HEK293T (cell line): ENCODE results near the gene GFRA3.

ENCODE experiments used
- CTCF ChIA-PET: fragments of 350-600 bp; formaldehyde crosslinking; extraction: SDS; loops from one replicate; lab custom pipeline; 2021; ENCODE audit warnings: antibody characterized with exemption, inconsistent platforms; lab: Yijun Ruan, JAX
- POLR2A ChIA-PET: fragments of 350-600 bp; formaldehyde crosslinking; extraction: SDS; loops from one replicate; lab custom pipeline; 2020; ENCODE audit warnings: antibody characterized with exemption, inconsistent platforms; lab: Yijun Ruan, JAX
- DNase-seq: peaks from one replicate; pipeline ENCODE4 v3.0.0; 2012; ENCODE audit warnings: mixed read lengths; ENCODE audit errors: extremely low spot score
- ARNT ChIP-seq: fragments of 450-650 bp; IDR thresholded peaks from 2 replicates; pipeline ENCODE4 v1.6.1; 2017; ENCODE audit warnings: mild to moderate bottlenecking
- BHLHE40 ChIP-seq: fragments of 450-650 bp; IDR thresholded peaks from 2 replicates; pipeline ENCODE4 v1.6.1; 2016; ENCODE audit warnings: mild to moderate bottlenecking, moderate library complexity, borderline replicate concordance
- CTBP1 ChIP-seq: fragments of 450-650 bp; IDR thresholded peaks from 2 replicates; pipeline ENCODE4 v1.6.1; 2016; ENCODE audit warnings: borderline replicate concordance
- ELF4 ChIP-seq: fragments of 450-650 bp; IDR thresholded peaks from 2 replicates; pipeline ENCODE4 v1.6.1; 2017; ENCODE audit warnings: antibody characterized with exemption
- FOXA1 ChIP-seq: fragments of 450-650 bp; IDR thresholded peaks from 2 replicates; pipeline ENCODE4 v1.6.1; 2016; ENCODE audit warnings: mild to moderate bottlenecking
- FOXK2 ChIP-seq: fragments of 450-650 bp; IDR thresholded peaks from 2 replicates; pipeline ENCODE4 v1.6.1; 2016; ENCODE audit warnings: mild to moderate bottlenecking
- FOXM1 ChIP-seq: fragments of 450-650 bp; IDR thresholded peaks from 2 replicates; pipeline ENCODE4 v1.6.1; 2017; ENCODE audit warnings: mild to moderate bottlenecking, borderline replicate concordance
- HDGF ChIP-seq: fragments of 450-650 bp; IDR thresholded peaks from 2 replicates; pipeline ENCODE4 v1.6.1; 2017; ENCODE audit warnings: antibody characterized with exemption, borderline replicate concordance
- L3MBTL2 ChIP-seq: fragments of 450-650 bp; conservative IDR thresholded peaks from 2 replicates; pipeline ENCODE4 v1.6.1; 2016; ENCODE audit warnings: mild to moderate bottlenecking
- LEF1 ChIP-seq: fragments of 450-650 bp; IDR thresholded peaks from 2 replicates; pipeline ENCODE4 v1.6.1; 2017; ENCODE audit warnings: mild to moderate bottlenecking, borderline replicate concordance
- NFRKB ChIP-seq: fragments of 450-650 bp; IDR thresholded peaks from 2 replicates; pipeline ENCODE4 v1.6.1; 2016; ENCODE audit warnings: mild to moderate bottlenecking, moderate library complexity
- SP1 ChIP-seq: fragments of 450-650 bp; IDR thresholded peaks from 2 replicates; pipeline ENCODE4 v1.6.1; 2017
- SUZ12 ChIP-seq: fragments of 450-650 bp; IDR thresholded peaks from 2 replicates; pipeline ENCODE4 v1.6.1; 2016; ENCODE audit warnings: mild to moderate bottlenecking
- TARDBP ChIP-seq: fragments of 450-650 bp; IDR thresholded peaks from 2 replicates; pipeline ENCODE4 v1.6.1; 2016
- ZNF384 ChIP-seq: fragments of 450-650 bp; IDR thresholded peaks from 2 replicates; pipeline ENCODE4 v1.6.1; 2016
- TF ChIP-seq, protein P1 (sequence below): fragments of 450-650 bp; IDR thresholded peaks from 2 replicates; pipeline ENCODE4 v1.6.1; 2016

GFRA3 gene

DNA sequence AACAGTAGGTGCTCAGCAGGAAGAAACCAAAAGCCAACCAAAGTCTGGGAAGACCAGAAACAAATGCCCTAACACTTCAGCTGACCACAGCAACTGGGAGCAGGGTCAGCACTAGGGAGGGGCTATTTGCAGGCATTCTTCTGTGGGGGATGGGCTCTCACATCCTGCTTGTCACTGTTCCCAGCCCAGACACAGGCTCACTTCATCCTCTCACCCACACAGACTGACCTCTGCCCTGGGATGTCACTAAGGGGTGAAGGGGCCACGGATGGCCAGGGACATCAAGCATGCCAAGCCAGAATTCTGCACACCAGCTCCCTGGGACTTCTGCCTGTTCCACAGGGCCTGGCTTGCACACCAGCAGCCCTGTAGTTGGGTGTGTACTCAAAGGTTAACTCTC lies 28.7 kb downstream of the GFRA3 start:
- POLR2A ChIA-PET = interaction anchor here (1.2 kb wide), 1 partner anchor 92 kb away, joined by 4 read pairs; the partner anchor contains the start of gene FAM53C
- DNase-seq = no peak
- no peak for TF ChIP-seq LEF1
- TF ChIP-seq FOXA1 = no peak
- TF ChIP-seq FOXM1 = no peak
- TF ChIP-seq SP1 = no peak
- TF ChIP-seq, protein P1, sequence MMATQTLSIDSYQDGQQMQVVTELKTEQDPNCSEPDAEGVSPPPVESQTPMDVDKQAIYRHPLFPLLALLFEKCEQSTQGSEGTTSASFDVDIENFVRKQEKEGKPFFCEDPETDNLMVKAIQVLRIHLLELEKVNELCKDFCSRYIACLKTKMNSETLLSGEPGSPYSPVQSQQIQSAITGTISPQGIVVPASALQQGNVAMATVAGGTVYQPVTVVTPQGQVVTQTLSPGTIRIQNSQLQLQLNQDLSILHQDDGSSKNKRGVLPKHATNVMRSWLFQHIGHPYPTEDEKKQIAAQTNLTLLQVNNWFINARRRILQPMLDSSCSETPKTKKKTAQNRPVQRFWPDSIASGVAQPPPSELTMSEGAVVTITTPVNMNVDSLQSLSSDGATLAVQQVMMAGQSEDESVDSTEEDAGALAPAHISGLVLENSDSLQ = no peak
- no peak for TF ChIP-seq HDGF
- no peak for TF ChIP-seq TARDBP
- no peak for TF ChIP-seq L3MBTL2
- no peak for TF ChIP-seq ELF4
- no peak for TF ChIP-seq FOXK2
- no peak for TF ChIP-seq SUZ12
- no peak for TF ChIP-seq NFRKB
- TF ChIP-seq BHLHE40 = no peak
- no peak for TF ChIP-seq CTBP1
- no peak for TF ChIP-seq ARNT
- CTCF ChIA-PET = no interaction called here

DNA sequence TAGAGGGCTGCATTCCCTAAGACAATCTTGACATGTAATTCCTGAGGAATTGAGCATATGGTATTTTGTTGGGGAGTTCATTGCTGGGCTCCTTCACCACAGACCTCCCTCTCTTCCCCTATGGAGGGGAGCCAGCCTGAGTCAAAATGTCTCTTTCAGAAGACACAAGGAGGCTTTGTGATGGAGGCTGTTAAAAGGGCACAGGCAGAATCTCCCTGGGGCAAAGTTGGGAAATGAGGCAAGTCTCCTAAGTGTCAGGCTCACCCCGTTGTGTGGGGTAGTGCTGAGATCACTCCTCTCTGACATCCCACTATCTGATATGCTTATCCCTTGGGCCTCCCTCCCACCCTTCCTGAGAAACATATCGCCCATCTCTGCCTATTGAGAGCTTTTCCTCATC lies 30.6 kb downstream of the GFRA3 start:
- ChIA-PET CTCF (interaction anchor here (0.7 to 1.8 kb wide), 3 partner anchors 13 to 108 kb away, joined by 3 to 5 read pairs (median 4); partner anchors contain the start of gene KDM3B), POLR2A (interaction anchor here (0.7 to 1.3 kb wide), 3 partner anchors 10 to 88 kb away, joined by 3 to 4 read pairs (median 4); partner anchors contain the start of genes CDC25C and KIF20A)
- DNase-seq = no peak
- TF ChIP-seq FOXA1 (no peak), LEF1 (no peak), TARDBP (no peak), FOXK2 (no peak), SP1 (no peak), NFRKB (no peak), CTBP1 (no peak), BHLHE40 (no peak), L3MBTL2 (no peak), ZNF384 (no peak), ARNT (no peak), ELF4 (no peak)

DNA sequence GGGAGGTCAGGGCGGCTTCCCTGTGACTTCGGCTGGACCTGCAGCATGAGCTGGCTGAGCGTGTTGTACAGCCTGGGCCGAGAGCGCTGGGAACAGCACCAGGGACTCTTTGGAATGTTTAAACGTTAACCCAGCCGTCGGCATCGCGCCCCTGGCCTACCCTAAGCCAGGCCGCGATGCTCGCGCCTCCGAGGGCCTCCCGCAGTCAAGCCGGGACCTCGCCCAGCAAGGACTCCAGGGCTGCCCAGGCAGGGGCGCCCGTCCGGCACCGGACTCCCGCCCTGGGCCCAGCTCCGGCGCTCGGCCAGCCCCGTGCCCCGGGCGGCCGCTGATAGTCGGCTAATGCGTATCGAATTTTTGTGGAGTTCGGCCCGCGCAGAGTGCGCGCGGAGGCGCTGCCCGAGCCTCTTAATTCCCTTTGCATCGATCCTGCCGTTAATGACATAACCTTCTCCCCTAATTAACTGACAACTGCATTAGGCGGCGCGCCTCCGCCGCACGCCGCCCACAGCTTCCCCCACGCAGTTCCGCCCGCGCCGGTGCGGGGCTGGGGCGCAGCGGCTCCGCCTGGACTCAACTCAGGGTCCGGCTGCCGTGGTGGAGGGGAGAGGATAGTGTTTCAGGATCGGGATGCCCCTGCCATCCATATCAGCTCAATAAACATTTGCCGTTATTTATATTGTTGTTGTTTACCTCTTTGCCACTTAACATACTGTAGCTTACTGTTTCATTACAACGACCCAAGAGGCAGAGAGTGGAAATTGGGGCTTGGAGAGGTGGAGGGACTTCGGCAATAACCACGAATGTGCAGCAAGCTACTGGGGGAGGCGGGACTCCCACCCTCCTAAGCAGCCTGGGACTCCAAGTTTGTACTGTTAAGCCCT lies 32.5 kb downstream of the GFRA3 start:
- DNase-seq = no peak
- CTCF ChIA-PET = interaction anchor here (0.8 kb wide), 1 partner anchor 110 kb away, joined by 3 read pairs; the partner anchor contains the start of gene KDM3B
- POLR2A ChIA-PET = interaction anchor here (0.5 to 0.7 kb wide), 2 partner anchors 29 kb away, joined by 3 read pairs; partner anchors contain the start of gene CDC23
- TF ChIP-seq ZNF384 (no peak), SP1 (no peak), FOXK2 (no peak), BHLHE40 (no peak)

DNA sequence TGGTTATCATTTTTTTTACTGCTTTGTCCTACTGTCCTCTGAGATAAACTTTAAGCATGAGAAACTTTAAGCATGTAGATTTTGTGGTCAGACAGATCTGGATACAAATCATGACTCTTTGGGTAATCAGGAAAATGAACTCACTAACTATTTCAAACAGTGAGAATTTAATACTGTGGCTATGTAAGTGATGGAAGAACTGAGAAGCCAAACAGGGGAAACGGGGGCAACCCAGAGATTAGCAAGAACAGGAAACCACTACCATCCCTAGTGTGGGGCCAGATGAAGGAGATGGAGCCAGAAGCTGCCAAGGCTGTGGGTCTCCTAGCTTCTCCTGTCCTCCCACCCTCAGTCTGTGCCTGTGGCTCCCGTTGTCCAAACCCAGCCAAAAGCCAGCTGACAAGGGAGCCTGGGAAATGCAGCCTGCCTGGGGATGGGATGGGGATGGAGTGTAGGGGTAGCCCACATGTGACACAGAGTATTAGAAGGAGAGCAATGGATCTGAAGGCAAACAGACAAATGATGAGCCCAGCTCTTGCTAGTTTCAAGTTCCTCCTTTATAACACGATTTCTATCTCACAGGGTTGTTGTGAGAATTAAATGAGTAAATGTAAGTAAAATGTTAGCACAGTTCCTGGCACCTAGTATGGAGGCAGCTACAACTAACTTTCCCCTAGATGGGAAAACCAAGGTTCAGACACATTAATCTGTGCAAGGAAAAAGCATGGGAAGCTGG lies 33.6 kb downstream of the GFRA3 start:
- TF ChIP-seq HDGF (no peak), FOXM1 (no peak), FOXK2 (no peak), ARNT (no peak), L3MBTL2 (no peak), ZNF384 (no peak), LEF1 (no peak), SUZ12 (no peak), NFRKB (no peak)
- TF ChIP-seq, protein P1 = no peak
- CTCF ChIA-PET = interaction anchor here (0.6 to 0.8 kb wide), 2 partner anchors 15 to 1127 kb away, joined by 3 to 4 read pairs; no protein-coding TSS in a partner anchor
- POLR2A ChIA-PET = interaction anchor here (1.8 kb wide), 1 partner anchor 27 kb away, joined by 6 read pairs; the partner anchor contains the start of gene CDC23
- DNase-seq = no peak

DNA sequence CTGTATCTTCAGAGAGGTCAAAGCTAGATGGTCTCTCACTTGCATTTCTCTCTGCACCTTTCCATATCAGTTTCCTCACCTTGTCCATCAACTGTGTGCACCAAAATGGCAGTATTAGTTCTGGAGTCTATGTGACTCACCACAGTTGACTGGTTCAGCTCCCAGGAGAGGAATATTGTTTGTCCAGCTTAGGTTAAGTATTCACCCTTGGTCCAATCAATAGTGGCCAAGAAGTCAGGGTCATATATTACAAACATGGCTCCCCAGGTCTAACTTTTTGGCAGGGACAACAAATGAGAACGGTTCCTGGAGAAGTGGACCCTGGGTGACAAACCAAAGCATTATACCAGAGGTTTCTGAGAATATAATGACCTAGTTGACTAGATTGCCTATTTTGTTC lies 36.4 kb downstream of the GFRA3 start:
- no peak for DNase-seq
- CTCF ChIA-PET = no interaction called here
- POLR2A ChIA-PET = interaction anchor here (1.5 kb wide), 1 partner anchor 25 kb away, joined by 5 read pairs; the partner anchor contains the start of gene CDC23
- TF ChIP-seq SP1 = no peak
- no peak for TF ChIP-seq NFRKB
- no peak for TF ChIP-seq ELF4
- TF ChIP-seq HDGF = no peak
- no peak for TF ChIP-seq FOXA1
- no peak for TF ChIP-seq LEF1
- no peak for TF ChIP-seq SUZ12
- TF ChIP-seq, protein P1 = no peak
- no peak for TF ChIP-seq ZNF384
- TF ChIP-seq ARNT = no peak
